ENCODE measurements around the gene PCDHA13.
"Not testable (repeated sequence)": the region's sequence is repeated elsewhere in the genome, so short reads cannot be mapped to it uniquely, and the experiment has no call there.

PCDHA13 gene

GRCh38 chr5:140869555-140869886 lies 12.4 kb upstream of the PCDHA13 start:
- DNase-seq, result no peak

GRCh38 chr5:140870221-140871201 lies 11.4 kb upstream of the PCDHA13 start:
- DNase-seq, result no peak

- DNase-seq, result no peak
These were observed 6.5 kb upstream of the PCDHA13 start, which contains the start of gene PCDHA12 for GRCh38 chr5:140875085-140876065. Gene PCDHA12, plus strand, starts transcription at chr5:140875308. Its CDS starts 165 bp downstream, at chr5:140875473.

GRCh38 chr5:140876541-140877261 lies 5.2 kb upstream of the PCDHA13 start:
- not testable (repeated sequence) for DNase-seq

GRCh38 chr5:140877262-140877581 lies 4.7 kb upstream of the PCDHA13 start:
- DNase-seq, result no peak

- no peak for DNase-seq
These were observed 621 bp downstream of the PCDHA13 start for GRCh38 chr5:140882591-140882899.

- DNase-seq, result no peak
These were observed 1.4 kb downstream of the PCDHA13 start for GRCh38 chr5:140883373-140883772.

- DNase-seq, result no peak
These were observed 2.2 kb downstream of the PCDHA13 start for GRCh38 chr5:140883927-140884697.

- no peak for DNase-seq
These were observed 34.4 kb downstream of the PCDHA13 start for GRCh38 chr5:140916325-140916724.

GRCh38 chr5:140923601-140924000 lies 41.7 kb downstream of the PCDHA13 start:
- no peak for DNase-seq

- DNase-seq, result no peak
These were observed 44.0 kb downstream of the PCDHA13 start, which contains the start of gene PCDHAC1 for GRCh38 chr5:140925806-140926442. Gene PCDHAC1, plus strand, starts transcription at chr5:140926299. Its CDS starts 594 bp downstream, at chr5:140926893.

- DNase-seq, result no peak
These were observed 44.7 kb downstream of the PCDHA13 start for GRCh38 chr5:140926443-140927227.

GRCh38 chr5:140927228-140927573 lies 45.3 kb downstream of the PCDHA13 start:
- DNase-seq, result no peak
